ENCODE results near the gene ABO. TPM values are rescaled to one million over a fixed set of nuclear protein-coding genes. Genes with fewer than 3 reads are reported as not detected.
"Not testable (repeated sequence)": the region's sequence is repeated elsewhere in the genome, so short reads cannot be mapped to it uniquely, and the experiment has no call there.

Gene ABO
- total RNA-seq, 6 experiments from 2014 or later, result 0.06 to 0.29 TPM; not detected in 4

- no peaks in the 10 kb centered on the region for H3K36me3 ChIP-seq
- no peak for TF ChIP-seq CTCF (IDR thresholded peaks at IDR 0.05)
- TF ChIP-seq POLR2A (IDR thresholded peaks at IDR 0.05), result no peak
- WGBS (ENCODE audit: insufficient coverage, low coverage, low lambda C conversion rate, missing lambda C conversion rate), result 77% methylated on average over 12 of the region's 13 CpGs
- H3K27me3 ChIP-seq, result no peaks in the 10 kb centered on the region
- H3K4me3 ChIP-seq, result no peak overlapping the region
- ATAC-seq (no peak), DNase-seq (peak in 1 of 3 donors; percentile 31)
- H3K9me3 ChIP-seq, result no peaks in the 10 kb centered on the region
- intact Hi-C loops (cut with DNase I), result loop anchor here in 1 of 2 donors (5.0 kb wide), 1 partner anchor 836 kb away; no protein-coding TSS in a partner anchor
- H3K4me1 ChIP-seq, result no peaks in the 10 kb centered on the region
- no peak overlapping the region for H3K27ac ChIP-seq
These were observed 46.5 kb upstream of the ABO start for GRCh38 chr9:133321411-133321935.

GRCh38 chr9:133320421-133320881, 45.5 kb upstream of the ABO start:
- TF ChIP-seq CTCF (IDR thresholded peaks at IDR 0.05), result no peak
- no peak for TF ChIP-seq POLR2A (IDR thresholded peaks at IDR 0.05)
- Histone ChIP-seq H3K9me3 (no peaks in the 10 kb centered on the region), H3K4me3 (no peak overlapping the region), H3K36me3 (no peaks in the 10 kb centered on the region), H3K4me1 (no peaks in the 10 kb centered on the region), H3K27me3 (no peaks in the 10 kb centered on the region), H3K27ac (no peak overlapping the region)
- no peak for DNase-seq
- whole genome bisulfite sequencing (ENCODE audit: insufficient coverage, low coverage, low lambda C conversion rate, missing lambda C conversion rate), result 86% methylated on average over 2 of the region's 13 CpGs
- no peak for ATAC-seq
- intact Hi-C loops (cut with DNase I), result loop anchor here in 1 of 2 donors (5.0 kb wide), 1 partner anchor 837 kb away; no protein-coding TSS in a partner anchor

GRCh38 chr9:133317551-133317950, 42.5 kb upstream of the ABO start:
- not testable (repeated sequence) for ATAC-seq, H3K9me3 ChIP-seq

GRCh38 chr9:133315997-133316396, 41.0 kb upstream of the ABO start:
- no peaks in the 10 kb centered on the region for H3K9me3 ChIP-seq
- H3K36me3 ChIP-seq, result no peaks in the 10 kb centered on the region
- intact Hi-C loops (cut with DNase I), result no loop called here
- H3K27me3 ChIP-seq, result no peaks in the 10 kb centered on the region
- no peak for DNase-seq
- TF ChIP-seq POLR2A (IDR thresholded peaks at IDR 0.05) (no peak), CTCF (IDR thresholded peaks at IDR 0.05) (no peak)
- no peak overlapping the region for H3K4me3 ChIP-seq
- 28% methylated on average over 2 of the region's 2 CpGs for WGBS (ENCODE audit: insufficient coverage, low coverage, low lambda C conversion rate, missing lambda C conversion rate)
- H3K4me1 ChIP-seq, result no peaks in the 10 kb centered on the region
- no peak overlapping the region for H3K27ac ChIP-seq
- ATAC-seq, result no peak

More at GRCh38 chr9:133317551-133317950, 42.5 kb upstream of the ABO start:
- H3K27ac ChIP-seq; H3K4me3 ChIP-seq; H3K36me3 ChIP-seq; intact Hi-C loops (cut with DNase I); H3K27me3 ChIP-seq; H3K4me1 ChIP-seq: not testable (repeated sequence)
- peak in 1 of 3 donors; percentile 31 for DNase-seq
- no CpG with 5 or more reads among the region's 13 CpGs for WGBS (ENCODE audit: insufficient coverage, low coverage, low lambda C conversion rate, missing lambda C conversion rate)

GRCh38 chr9:133309608-133310007, 34.6 kb upstream of the ABO start:
- 63% methylated on average over 5 of the region's 6 CpGs for WGBS (ENCODE audit: insufficient coverage, low coverage, low lambda C conversion rate, missing lambda C conversion rate)
- no peak for ATAC-seq
- no peaks in the 10 kb centered on the region for H3K27me3 ChIP-seq
- TF ChIP-seq CTCF (IDR thresholded peaks at IDR 0.05) (no peak), POLR2A (IDR thresholded peaks at IDR 0.05) (no peak)
- no peaks in the 10 kb centered on the region for H3K36me3 ChIP-seq
- no peak for DNase-seq
- H3K4me3 ChIP-seq, result no peak overlapping the region
- H3K27ac ChIP-seq, result no peak overlapping the region
- no peaks in the 10 kb centered on the region for H3K4me1 ChIP-seq
- H3K9me3 ChIP-seq, result no peaks in the 10 kb centered on the region
- intact Hi-C loops (cut with DNase I), result no loop called here
